ENCODE data around the gene GPR21.

The GPR21 gene

DNA sequence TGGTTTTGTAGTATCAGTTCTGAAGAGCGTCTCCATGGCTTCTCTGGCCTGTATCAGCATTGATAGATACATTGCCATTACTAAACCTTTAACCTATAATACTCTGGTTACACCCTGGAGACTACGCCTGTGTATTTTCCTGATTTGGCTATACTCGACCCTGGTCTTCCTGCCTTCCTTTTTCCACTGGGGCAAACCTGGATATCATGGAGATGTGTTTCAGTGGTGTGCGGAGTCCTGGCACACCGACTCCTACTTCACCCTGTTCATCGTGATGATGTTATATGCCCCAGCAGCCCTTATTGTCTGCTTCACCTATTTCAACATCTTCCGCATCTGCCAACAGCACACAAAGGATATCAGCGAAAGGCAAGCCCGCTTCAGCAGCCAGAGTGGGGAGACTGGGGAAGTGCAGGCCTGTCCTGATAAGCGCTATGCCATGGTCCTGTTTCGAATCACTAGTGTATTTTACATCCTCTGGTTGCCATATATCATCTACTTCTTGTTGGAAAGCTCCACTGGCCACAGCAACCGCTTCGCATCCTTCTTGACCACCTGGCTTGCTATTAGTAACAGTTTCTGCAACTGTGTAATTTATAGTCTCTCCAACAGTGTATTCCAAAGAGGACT lies 1.5 kb downstream of the GPR21 start:
- no peak for DNase-seq

- DNase-seq, result no peak
Observed at GRCh38 chr9:123035791-123036190, 2.3 kb downstream of the GPR21 start.

DNA sequence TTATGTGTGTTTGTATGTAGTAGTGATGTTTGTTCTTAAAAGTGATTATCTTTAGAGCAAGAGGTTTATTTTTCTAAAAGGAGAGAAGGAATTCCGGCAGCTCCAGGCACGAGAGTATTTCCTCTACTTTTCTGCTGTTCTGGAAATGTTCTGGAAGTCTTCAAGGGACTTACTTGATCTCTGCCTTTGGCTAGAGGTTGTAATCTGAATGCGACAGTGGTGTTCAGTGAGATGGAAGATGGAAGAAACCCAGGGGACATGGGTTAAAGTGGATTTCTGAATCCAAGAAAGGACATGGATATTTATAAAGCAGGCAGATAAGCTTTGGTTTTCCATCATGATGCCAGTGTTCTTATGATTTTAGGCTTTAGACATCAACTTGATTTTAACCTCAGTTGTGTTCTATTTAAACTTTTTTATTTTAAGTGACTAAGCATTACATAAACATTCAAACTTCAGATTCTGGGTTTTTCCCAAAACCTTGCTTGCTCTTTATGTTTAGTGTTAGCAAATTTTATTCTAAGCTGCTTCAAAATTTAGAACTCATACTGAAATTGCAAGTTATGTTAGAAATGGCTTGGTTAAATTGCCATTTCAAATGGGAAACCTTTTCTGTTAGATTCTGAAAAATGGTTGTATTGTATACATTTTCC lies 3.6 kb downstream of the GPR21 start:
- peak; percentile 38 for DNase-seq

DNA sequence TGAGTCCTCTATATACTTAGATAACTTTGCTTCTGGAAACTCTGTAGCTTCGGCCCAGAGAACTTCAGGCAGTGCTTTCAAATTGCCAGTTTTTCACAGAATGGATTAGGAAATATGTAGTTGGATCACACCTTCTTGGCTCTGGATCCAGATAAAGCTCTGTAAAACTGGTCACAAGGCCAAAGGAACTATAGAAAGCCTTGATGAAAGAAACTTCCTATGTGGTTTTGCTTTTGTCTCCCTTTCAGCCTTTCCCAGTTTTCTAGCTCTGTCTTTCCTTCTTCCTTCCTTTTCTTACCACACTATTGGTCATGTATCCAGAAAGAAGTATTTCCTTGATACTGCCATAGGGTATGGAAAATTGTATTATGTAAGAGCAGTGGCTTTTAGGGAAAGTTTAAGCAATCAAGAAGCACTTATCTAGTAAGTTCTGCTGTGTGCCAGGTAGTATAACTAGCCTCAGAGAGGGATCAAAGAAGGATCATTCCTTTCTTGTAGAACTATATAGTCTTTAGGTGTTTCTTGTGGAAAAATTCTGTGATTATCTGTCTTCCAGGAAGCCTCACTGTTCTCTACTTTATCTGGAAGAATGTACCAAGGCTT lies 6.3 kb downstream of the GPR21 start:
- DNase-seq, result no peak

DNA sequence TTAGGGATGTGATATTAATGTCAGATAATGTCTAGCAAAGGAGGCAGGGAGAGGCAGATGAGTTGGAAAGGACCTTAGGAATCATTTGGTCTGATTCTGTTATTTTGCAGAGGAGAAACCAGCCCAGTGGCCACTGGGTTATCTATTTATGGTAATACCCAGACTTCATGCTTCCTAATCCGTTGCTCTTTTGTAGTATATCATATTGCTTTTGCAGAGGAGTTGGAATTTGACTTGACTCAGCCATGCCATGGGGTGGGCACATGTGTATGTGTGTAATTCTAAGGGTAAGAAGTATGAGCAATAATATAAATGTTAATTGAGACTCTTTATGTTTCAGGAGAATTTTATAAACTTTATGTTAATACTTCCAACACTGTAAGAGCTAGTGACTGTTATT lies 7.3 kb downstream of the GPR21 start:
- peak; percentile 63 for DNase-seq

DNA sequence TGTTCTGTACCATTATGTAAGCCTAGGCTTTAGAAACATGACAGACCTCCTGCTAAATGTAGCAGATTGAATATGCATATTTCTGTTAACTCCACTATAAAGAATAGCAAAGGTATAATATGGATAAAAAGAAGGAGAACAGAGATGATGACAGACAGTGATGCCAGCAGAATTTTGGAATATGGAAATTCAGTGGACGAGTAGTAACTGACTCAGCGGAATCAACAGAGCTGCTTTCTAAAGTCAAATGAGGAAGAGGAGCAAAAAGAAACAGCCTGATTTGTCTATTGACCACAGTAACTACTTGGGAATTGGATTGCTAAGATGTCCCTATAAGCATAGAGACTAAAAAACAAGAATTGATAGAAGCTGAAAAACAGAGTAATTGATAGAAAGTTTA lies 8.0 kb downstream of the GPR21 start:
- no peak for DNase-seq

DNA sequence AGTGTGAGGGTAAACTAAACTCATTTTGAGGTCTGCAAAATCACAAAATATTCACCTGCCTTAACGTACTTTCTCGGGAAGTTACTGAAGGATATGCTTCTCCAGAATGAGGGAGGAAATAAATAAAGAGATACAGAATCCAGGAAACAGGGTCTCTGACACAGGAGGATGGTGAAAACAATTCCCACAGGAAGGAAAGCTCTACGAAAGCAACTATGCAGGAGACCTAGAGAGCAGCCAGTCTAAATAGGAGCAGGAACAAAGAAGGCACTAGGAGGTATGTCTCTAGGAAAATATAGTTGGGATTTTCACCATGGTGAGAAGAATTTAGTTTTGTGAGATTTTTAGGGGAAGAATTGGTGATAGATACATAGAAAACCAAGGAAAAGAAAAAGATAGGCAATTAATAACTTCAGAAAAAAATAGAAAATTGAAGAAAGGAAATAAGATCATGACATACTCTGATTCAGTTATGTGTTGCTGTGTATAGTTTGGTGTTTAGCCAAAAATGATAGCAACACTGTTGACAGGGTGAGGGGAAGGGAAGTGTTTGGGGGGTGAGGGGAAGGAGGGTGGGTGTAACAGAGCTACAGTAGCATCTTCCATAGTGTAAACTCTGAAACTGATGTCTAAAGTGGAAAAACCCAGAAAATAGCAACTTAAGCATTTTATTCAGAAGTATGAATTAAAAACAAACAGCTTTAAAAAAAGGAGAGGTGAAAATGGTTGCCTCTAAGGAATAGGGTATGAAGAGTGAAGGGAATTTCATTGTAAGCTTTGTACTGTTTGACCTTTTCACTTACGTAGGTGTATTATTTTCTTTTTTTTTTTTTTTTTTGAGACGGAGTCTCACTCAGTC lies 9.8 kb downstream of the GPR21 start:
- peak; percentile 49 for DNase-seq

- DNase-seq, result peak; percentile 98
Observed at GRCh38 chr9:123044586-123044985, 11.1 kb downstream of the GPR21 start.

DNA sequence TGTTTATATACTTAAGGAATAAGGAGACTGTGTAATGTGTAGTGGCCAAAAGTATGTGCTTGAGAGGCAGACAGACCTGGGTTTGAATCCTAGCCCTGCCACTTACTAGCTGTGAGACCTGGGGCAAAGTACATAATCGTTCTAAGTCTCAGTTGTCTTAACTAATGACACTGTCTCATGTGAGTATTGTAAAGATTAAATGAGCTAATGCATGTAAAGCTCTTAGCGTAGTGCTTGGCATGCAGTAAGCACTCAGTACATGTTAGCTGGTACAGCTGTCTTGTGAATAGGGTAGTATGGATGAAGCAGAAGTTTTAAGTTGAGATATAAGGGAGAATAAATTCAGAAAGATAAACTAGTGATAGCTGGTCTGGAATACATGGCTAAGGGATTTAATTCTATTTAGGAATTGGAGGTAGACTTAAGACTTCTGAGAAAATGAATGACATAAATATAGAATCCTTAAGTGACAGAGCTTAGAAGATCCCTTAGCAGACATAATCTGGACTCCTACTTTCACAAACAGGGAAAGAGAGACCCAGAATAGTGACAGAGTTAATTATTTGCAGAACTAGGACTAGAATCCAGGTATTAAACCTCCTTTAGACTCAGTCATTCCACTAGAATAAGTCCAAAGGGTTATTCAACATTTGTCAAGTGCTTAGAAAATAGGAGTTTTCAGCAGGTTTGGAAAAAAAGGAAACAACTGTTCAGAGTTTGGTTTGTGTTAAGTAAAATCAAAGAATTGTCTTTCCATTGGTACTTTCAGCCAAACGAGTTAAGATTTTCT lies 13.1 kb downstream of the GPR21 start:
- no peak for DNase-seq

DNA sequence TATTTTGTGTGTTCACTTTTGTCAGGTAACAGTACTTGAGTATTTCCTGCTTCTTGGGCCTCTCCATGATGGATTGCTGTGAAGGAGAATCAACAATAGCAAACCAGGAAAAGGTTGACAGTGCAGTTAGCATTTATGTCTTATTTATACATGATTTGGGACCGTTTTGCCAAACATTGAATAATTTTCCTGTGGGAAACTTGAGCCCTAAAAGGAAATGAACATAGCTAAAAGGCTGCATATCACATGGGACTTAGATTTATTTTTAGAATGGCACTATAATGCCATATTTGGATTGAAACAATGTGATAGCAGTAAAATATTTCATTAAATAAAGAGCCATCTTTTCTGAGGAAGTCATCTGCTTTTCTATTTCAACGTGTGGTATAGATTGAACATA lies 15.3 kb downstream of the GPR21 start:
- peak; percentile 92 for DNase-seq

- peak; percentile 73 for DNase-seq
Observed at GRCh38 chr9:123049589-123050222, 16.2 kb downstream of the GPR21 start.

DNA sequence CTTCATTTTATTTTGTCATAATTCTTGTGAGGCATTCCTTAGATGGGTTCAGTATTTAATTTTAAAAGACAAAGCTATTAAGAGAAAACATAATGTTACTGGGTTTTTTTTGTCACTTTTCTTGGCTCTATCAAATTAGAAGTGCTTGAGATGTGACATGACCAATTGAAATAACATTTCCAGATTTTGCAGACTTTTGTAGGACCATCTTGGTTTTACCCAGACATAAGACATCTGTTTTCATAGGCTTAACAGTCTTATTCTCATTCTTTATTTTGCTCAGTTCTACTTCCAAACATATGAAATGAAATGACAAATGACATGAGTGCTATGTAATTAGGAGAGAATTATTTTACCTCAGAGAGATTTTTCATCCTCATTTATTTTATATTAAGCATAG lies 19.6 kb downstream of the GPR21 start:
- no peak for DNase-seq

GRCh38 chr9:123053711-123054110 lies 20.2 kb downstream of the GPR21 start:
- no peak for DNase-seq

DNA sequence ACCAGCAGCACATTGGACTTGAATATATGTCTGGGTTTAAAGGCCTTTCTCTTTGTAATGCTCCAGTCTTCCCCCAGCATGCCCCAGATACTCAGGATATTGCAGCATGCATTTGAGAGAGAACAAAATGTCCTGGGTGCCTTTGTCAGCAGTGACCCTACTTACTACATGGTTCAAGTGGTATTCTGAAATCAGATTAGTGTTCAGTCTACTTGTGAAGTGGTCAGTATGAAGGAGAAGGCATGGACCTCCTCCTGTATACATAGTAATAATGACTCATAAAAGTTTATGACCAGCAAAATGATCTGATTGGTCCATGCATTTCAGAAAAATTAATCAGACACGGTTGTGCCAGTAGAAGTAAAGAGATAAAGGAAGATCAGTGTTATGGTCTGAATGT lies 25.4 kb downstream of the GPR21 start:
- peak; percentile 35 for DNase-seq

DNA sequence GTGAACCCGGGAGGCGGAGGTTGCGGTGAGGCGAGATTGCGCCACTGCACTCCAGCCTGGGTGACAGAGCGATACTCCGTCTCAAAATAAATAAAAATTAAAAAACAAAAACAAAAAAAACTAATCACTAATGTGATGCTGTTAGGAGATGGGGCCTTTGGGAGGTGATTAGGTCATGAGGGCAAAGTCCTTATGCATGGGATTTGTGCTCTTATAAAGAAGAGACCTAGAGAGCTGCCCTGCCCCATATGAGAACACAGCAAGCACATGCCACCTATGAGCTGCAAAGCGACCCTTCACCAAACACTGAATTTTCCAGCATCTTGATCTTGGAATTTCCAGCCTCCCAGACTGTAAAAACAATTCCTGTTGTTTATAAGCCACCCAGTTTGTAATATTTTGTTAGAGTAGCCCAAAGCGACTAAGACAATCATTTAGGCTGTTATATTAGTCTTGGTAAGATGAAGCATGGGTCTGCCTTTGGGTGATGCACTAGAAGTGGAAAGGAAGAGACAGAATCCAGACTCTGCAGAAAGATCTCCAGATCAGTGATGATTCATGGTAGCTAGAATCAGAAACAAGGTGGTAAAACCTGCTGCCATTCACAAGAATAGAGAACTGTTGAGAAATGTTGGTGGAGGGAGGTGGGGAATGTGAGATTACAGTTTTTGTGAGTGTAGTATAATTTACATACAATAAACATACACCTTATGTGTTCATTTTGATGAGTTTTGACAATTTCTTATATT lies 26.2 kb downstream of the GPR21 start:
- no peak for DNase-seq

GRCh38 chr9:123061216-123061615 lies 27.7 kb downstream of the GPR21 start:
- DNase-seq, result no peak

GRCh38 chr9:123062351-123063176 lies 29.1 kb downstream of the GPR21 start:
- peak; percentile 73 for DNase-seq

- peak; percentile 89 for DNase-seq
Observed at GRCh38 chr9:123063177-123063598, 29.7 kb downstream of the GPR21 start.

DNA sequence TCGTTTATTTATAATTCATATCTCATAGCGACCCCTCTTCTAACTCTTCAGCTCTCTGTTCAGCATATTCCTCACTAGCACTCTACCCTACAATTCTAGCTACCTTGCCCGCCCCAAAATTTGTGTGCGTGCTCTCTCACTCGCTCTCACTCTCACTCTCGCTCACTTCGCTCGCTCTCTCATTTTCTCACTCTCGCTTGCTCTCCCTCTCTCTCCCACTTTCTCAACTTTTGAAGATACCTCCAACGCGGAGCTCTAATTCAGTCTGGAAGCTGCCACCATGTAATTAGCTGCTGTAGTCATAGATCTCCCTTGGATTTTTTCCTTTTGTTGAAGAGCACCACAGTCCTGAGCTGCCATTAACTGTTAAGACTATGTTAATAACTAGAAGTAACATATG lies 30.4 kb downstream of the GPR21 start:
- DNase-seq, result no peak

- peak; percentile 42 for DNase-seq
Observed at GRCh38 chr9:123064716-123065115, 31.2 kb downstream of the GPR21 start.
